K562 (cell line): ENCODE data around the gene ATP6V1F. TPM values are rescaled to one million over a fixed set of nuclear protein-coding genes. Genes with fewer than 3 reads are reported as not detected.
A peak's percentile ranks its signal among the peaks of the same experiment; 100 is the strongest.

Experiments used
- ATAC-seq: fragments of 200-7000 bp; cut with Tn5 transposase; 3 replicates; pipeline ENCODE4 v1.9.1; 2020; ENCODE audit warnings: moderate library complexity
- BruUV-seq: library from RNA; stranded (reverse); fragments of 400-500 nt; replicated peaks from 2 replicates; lab custom pipeline; 2021; lab: Mats Ljungman, UMichigan
- CTCF ChIA-PET: fragments of 300-600 bp; formaldehyde crosslinking; extraction: SDS; loops from one replicate; lab custom pipeline; 2021; ENCODE audit warnings: low intra/inter-chr PET ratio; lab: Yijun Ruan, JAX
- POLR2A ChIA-PET: fragments of 300-600, 350-650 bp; sonication (Branson Sonifier 250); formaldehyde crosslinking; extraction: SDS; loops from one replicate; lab custom pipeline; 2021; ENCODE audit warnings: antibody characterized with exemption, inconsistent platforms; lab: Yijun Ruan, JAX
- DNase-seq, 4 experiments: peaks; one replicate each; pipeline versions ENCODE4 v3.0.0 to v3.0.0-alpha.2; 2011 to 2018; ENCODE audit warnings: low spot score in 3 of 4, mixed read lengths in 3 of 4; ENCODE audit errors: extremely low read depth in 1 of 4
- FAIRE-seq: peaks from 2 replicates; lab custom pipeline; 2011; peaks lifted over from hg19 to GRCh38; lab: Jason Lieb, UNC
- H2AFZ ChIP-seq: 2 replicates; pipeline ENCODE4 v1.6.0; 2011; ENCODE audit warnings: low read depth, low read length, control low read depth, inconsistent platforms
- H3K27ac ChIP-seq: fragments of 200-600 bp; 3 replicates; pipeline ENCODE4 v1.8.0; 2011; ENCODE audit warnings: low read depth, mild to moderate bottlenecking, control low read depth, inconsistent platforms, low read length, moderate library complexity, mixed read lengths; ENCODE audit errors: extremely low read depth
- H3K27me3 ChIP-seq, 2 experiments: fragments of 300-600 bp in 1 of 2; 2 replicates in 1 of 2; 3 replicates in 1 of 2; pipeline versions ENCODE4 v1.6.0 to v1.8.0; 2011; ENCODE audit warnings: inconsistent platforms in 2 of 2, low read length in 2 of 2, mild to moderate bottlenecking in 1 of 2, mixed read lengths in 1 of 2, moderate library complexity in 1 of 2; ENCODE audit not compliant: control insufficient read depth in 2 of 2, insufficient read depth in 2 of 2
- H3K36me3 ChIP-seq: fragments of 300-600 bp; 3 replicates; pipeline ENCODE4 v1.8.0; 2011; ENCODE audit warnings: mild to moderate bottlenecking, low read length, inconsistent platforms; ENCODE audit not compliant: control insufficient read depth, insufficient read depth
- H3K4me1 ChIP-seq, 2 experiments: fragments of 200-600 bp in 1 of 2; replicated peaks in 1 of 2; 2 replicates in 1 of 2; 3 replicates in 1 of 2; pipeline versions ENCODE4 v1.5.1 to v1.8.0; 2011; ENCODE audit warnings: inconsistent platforms in 2 of 2, low read length in 2 of 2, mild to moderate bottlenecking in 1 of 2, mixed read lengths in 1 of 2, moderate library complexity in 1 of 2; ENCODE audit not compliant: control insufficient read depth in 2 of 2, insufficient read depth in 2 of 2
- H3K4me2 ChIP-seq: 2 replicates; pipeline ENCODE4 v1.6.1; 2011; ENCODE audit warnings: low read length, control low read depth, inconsistent platforms, mixed read lengths; ENCODE audit not compliant: insufficient read depth
- H3K4me3 ChIP-seq: fragments of 200-600 bp; sonication (generic), shearing (Covaris generic); 2 replicates; pipeline ENCODE4 v1.5.1; 2016; ENCODE audit warnings: control low read depth, inconsistent platforms
- H3K79me2 ChIP-seq: fragments of 200-600 bp; 3 replicates; pipeline ENCODE4 v1.8.0; 2011; ENCODE audit warnings: low read length, inconsistent platforms; ENCODE audit not compliant: control insufficient read depth, insufficient read depth
- H3K9ac ChIP-seq, 2 experiments: 2 replicates each; pipeline versions ENCODE4 v1.6.0 to v1.6.1; 2011; ENCODE audit warnings: low read depth in 2 of 2, low read length in 2 of 2, control low read depth in 1 of 2, inconsistent platforms in 1 of 2, mild to moderate bottlenecking in 1 of 2, mixed read lengths in 1 of 2; ENCODE audit not compliant: insufficient read depth in 1 of 2
- H3K9me1 ChIP-seq: one replicate; pipeline ENCODE4 v1.6.0; 2011; ENCODE audit warnings: inconsistent platforms, mild to moderate bottlenecking, low read length, moderate library complexity; ENCODE audit not compliant: control insufficient read depth, insufficient read depth
- H3K9me3 ChIP-seq: replicated peaks from 2 replicates; pipeline ENCODE4 v1.5.1; 2011; ENCODE audit warnings: low read depth, low read length, inconsistent platforms; ENCODE audit not compliant: control insufficient read depth, insufficient read depth
- H4K20me1 ChIP-seq: replicated peaks from 2 replicates; pipeline ENCODE4 v1.6.1; 2011; ENCODE audit warnings: low read length, inconsistent platforms, mixed read lengths; ENCODE audit not compliant: control insufficient read depth, insufficient read depth
- CBX5 ChIP-seq: IDR thresholded peaks from 2 replicates; pipeline ENCODE4 v1.6.1; 2014; ENCODE audit warnings: low read depth, borderline replicate concordance
- COPS2 ChIP-seq: fragments of 450-650 bp; conservative IDR thresholded peaks from 2 replicates; pipeline ENCODE4 v1.6.1; 2016; ENCODE audit warnings: mild to moderate bottlenecking, moderate library complexity
- FOXK1 ChIP-seq: sonication (generic); formaldehyde crosslinking; IDR thresholded peaks from 2 replicates; pipeline ENCODE4 v1.8.0; 2022; ENCODE audit warnings: missing genetic modification reagents, mild to moderate bottlenecking, borderline replicate concordance
- GATAD2A ChIP-seq: fragments of 450-650 bp; IDR thresholded peaks from 2 replicates; pipeline ENCODE4 v1.6.1; 2017
- ILF3 ChIP-seq: fragments of 450-650 bp; IDR thresholded peaks from 2 replicates; pipeline ENCODE4 v1.6.1; 2018; ENCODE audit warnings: antibody characterized with exemption, mild to moderate bottlenecking, moderate library complexity, borderline replicate concordance
- MEF2D ChIP-seq: conservative IDR thresholded peaks from 2 replicates; pipeline ENCODE4 v1.6.1; 2016; ENCODE audit warnings: low read depth, missing genetic modification characterization, missing compliant biosample characterization
- NCOR1 ChIP-seq: fragments of 450-650 bp; IDR thresholded peaks from 2 replicates; pipeline ENCODE4 v1.6.1; 2016; ENCODE audit warnings: mild to moderate bottlenecking, moderate library complexity
- NR2F6 ChIP-seq: fragments of 450-650 bp; formaldehyde crosslinking; IDR thresholded peaks from 2 replicates; pipeline ENCODE4 v1.4.0; 2020; ENCODE audit warnings: mild to moderate bottlenecking
- PHF20 ChIP-seq: fragments of 450-650 bp; IDR thresholded peaks from 2 replicates; pipeline ENCODE4 v1.6.1; 2018; ENCODE audit not compliant: partially characterized antibody
- POLR2A ChIP-seq: fragments of 450-650 bp; conservative IDR thresholded peaks from 2 replicates; pipeline ENCODE4 v1.6.1; 2016
- POLR2B ChIP-seq: fragments of 450-650 bp; IDR thresholded peaks from 2 replicates; pipeline ENCODE4 v1.6.1; 2018; ENCODE audit warnings: low read depth; ENCODE audit not compliant: partially characterized antibody
- RAD21 ChIP-seq, 2 experiments: fragments of 250-450 bp in 1 of 2; fragments of 450-650 bp in 1 of 2; sonication (Bioruptor Pico) in 1 of 2; formaldehyde crosslinking in 1 of 2; IDR thresholded peaks in 1 of 2; conservative IDR thresholded peaks in 1 of 2; 2 replicates each; pipeline versions ENCODE4 v1.4.0 to v1.8.0; 2020 to 2022; ENCODE audit warnings: mild to moderate bottlenecking in 2 of 2, moderate library complexity in 1 of 2
- SAFB ChIP-seq: fragments of 200-400 bp; formaldehyde crosslinking; IDR thresholded peaks from 2 replicates; pipeline ENCODE4 v1.6.1; 2017; ENCODE audit warnings: low read depth, low read length, borderline replicate concordance
- TCFL5 ChIP-seq: fragments of 250-450 bp; sonication (Bioruptor Pico); conservative IDR thresholded peaks from 2 replicates; pipeline ENCODE4 v1.6.1; 2021; ENCODE audit warnings: mild to moderate bottlenecking, moderate library complexity, matching md5 sums
- TSC22D4 ChIP-seq: fragments of 450-650 bp; IDR thresholded peaks from 2 replicates; pipeline ENCODE4 v1.6.1; 2016; ENCODE audit warnings: missing genetic modification characterization, missing biosample characterization, control low read depth
- ZNF584 ChIP-seq: fragments of 200-800 bp; sonication (Bioruptor generic); IDR thresholded peaks from 2 replicates; pipeline ENCODE4 v1.6.1; 2016; ENCODE audit warnings: low read depth, mild to moderate bottlenecking, missing genetic modification characterization, missing compliant biosample characterization
- WGBS: fragments of 100-300 bp; shearing (Covaris generic); methylation state at CpG from one replicate; pipeline ENCODE4 v1.1.6; 2016; ENCODE audit warnings: low coverage, mixed read lengths; ENCODE audit not compliant: insufficient coverage; ENCODE audit errors: missing lambda C conversion rate; 5-methylcytosine and 5-hydroxymethylcytosine counted together
- in situ Hi-C: fragments of 300-500 bp; cut with MboI; formaldehyde crosslinking; loops from 4 replicates; pipeline ENCODE4 v1.15.0; 2018; ENCODE audit warnings: inconsistent platforms, mixed read lengths
- intact Hi-C: fragments of 100-400 bp; cut with micrococcal nuclease; formaldehyde crosslinking; loops from 2 replicates; pipeline ENCODE4 v1.14.2; 2022
- polyA plus RNA-seq, 8 experiments: library from polyadenylated mRNA; depleted of rRNA in 4 of 8; stranded (reverse) in 5 of 8; unstranded in 3 of 8; fragments of >200 nt; fragmentation: Nextera tagmentation in 2 of 8; fragmentation: Illumina TruSeq in 1 of 8; extraction: Ambion mirVana in 2 of 8; extraction: Trizol in 1 of 8; gene quantifications; 2 replicates each; pipeline versions ENCODE4 v1.2.1 to v1.2.3, GENCODE V29; 2011 to 2014; ENCODE audit warnings: inconsistent platforms in 1 of 8, missing spikeins in 1 of 8
- total RNA-seq, 7 experiments: library from RNA; depleted of rRNA in 6 of 7; stranded (reverse); fragments of >200 nt in 6 of 7; fragmentation: Illumina TruSeq in 2 of 7; extraction: Trizol in 2 of 7; gene quantifications; 2 replicates each; pipeline versions ENCODE4 v1.2.1 to v1.2.3, GENCODE V29; 2011 to 2021; ENCODE audit warnings: low replicate concordance in 1 of 7
- TF ChIP-seq, protein P1 (sequence below): fragments of 250-450 bp; sonication (Bioruptor Pico); IDR thresholded peaks from 2 replicates; pipeline ENCODE4 v1.4.0; 2020

The ATP6V1F gene
- total and polyA plus RNA-seq, 9 of the 15 experiments (the other 6 are each of a cell fraction or from before 2014, with no cell fraction given) = 206 to 1,123 (median 542) TPM

DNA sequence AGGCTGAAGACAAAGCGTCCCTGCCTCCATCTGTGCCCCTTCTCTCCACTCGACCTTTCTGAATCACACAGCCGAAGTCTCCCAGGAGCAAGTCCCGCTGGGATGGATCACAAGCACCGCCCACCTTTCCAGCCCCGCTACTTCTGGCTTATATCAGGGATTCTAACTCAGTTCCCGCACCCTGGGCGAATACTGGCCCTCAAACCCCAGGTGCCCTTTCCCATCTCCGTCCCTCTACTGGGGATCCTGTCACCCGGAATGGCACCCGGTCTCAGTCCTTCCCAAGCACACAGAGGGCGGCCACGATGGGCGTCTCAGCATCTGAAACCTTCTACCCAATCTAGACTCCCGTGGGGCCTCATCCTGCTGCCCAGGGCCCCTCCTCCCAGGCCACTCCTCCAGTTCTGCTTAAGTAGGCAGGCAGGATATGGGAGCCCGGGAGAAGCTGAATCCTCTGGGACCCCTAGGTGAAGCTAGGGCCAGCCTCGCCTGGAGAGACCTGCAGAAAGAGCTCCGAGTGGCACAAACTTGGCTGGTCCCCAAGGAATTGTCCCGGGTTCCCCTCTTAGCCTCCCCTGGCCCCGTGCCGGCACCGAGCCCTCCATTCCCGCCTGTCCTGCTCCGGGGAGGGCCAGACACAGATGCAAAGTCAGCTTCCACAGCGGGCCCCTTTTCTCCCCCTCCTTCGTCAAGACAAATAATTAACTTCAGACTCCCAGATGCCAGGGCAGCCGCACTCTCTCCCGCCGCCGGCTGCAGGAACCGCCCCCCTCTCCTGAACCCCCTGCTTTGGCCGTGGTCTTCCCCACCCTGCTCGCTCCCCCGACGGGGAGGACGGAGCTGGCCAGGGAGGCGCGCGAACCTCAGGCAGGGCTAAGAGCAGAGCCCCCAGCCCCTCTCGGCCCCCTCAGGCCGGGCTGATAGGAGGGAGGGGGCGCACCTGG is 47.2 kb downstream of the ATP6V1F start:
- peaks cover 44 to 75% of the 10 kb centered on the region in 2 experiments for H3K27me3 ChIP-seq
- ChIA-PET POLR2A (interaction anchor here (0.6 to 2.3 kb wide), 4 partner anchors 11 to 295 kb away, joined by 3 to 8 read pairs (median 4); no protein-coding TSS in a partner anchor), CTCF (interaction anchor here (0.9 kb wide), 1 partner anchor 180 kb away, joined by 3 read pairs; no protein-coding TSS in a partner anchor)
- in situ Hi-C loops = loop anchor here (5.0 kb wide), 1 partner anchor 53 kb away; no protein-coding TSS in a partner anchor
- H3K4me3 ChIP-seq = no peak overlapping the region
- peak overlapping the region in 1 of 2 experiments; percentile 3; a peak in 2 of 4 replicates for H3K9ac ChIP-seq
- WGBS = 18% methylated on average over 40 of the region's 42 CpGs
- H3K79me2 ChIP-seq = no peaks in the 10 kb centered on the region
- no peaks in the 10 kb centered on the region for H3K36me3 ChIP-seq
- H4K20me1 ChIP-seq = peaks cover 11% of the 10 kb centered on the region; the same call in 1 of the 2 replicates
- no peaks in the 10 kb centered on the region; the same call in 1 of the 2 replicates for H3K9me3 ChIP-seq
- H3K27ac ChIP-seq = no peak overlapping the region
- H2AFZ ChIP-seq = peak overlapping the region; percentile 36; the same call in 1 of the 2 replicates
- H3K4me2 ChIP-seq = no peak overlapping the region; the same call in 1 of the 2 replicates
- H3K4me1 ChIP-seq = peaks cover 0 to 30% of the 10 kb centered on the region in 2 experiments; a peak in 2 of 5 replicates
- no peaks in the 10 kb centered on the region for H3K9me1 ChIP-seq
- FAIRE-seq = no peak
- BruUV-seq = no TSS peak
- no peak for ATAC-seq
- no peak for DNase-seq
- intact Hi-C loops = no loop called here
- TF ChIP-seq SAFB (no peak), TCFL5 (CRISPR knock-in tag) (no peak), ILF3 (no peak), ZNF584 (CRISPR knock-in tag) (no peak), RAD21 (CRISPR knock-in tag; conservative IDR thresholded peaks at IDR 0.05 in 1 of 2, IDR thresholded peaks at IDR 0.05 in 1 of 2) (no peak), COPS2 (no peak), PHF20 (no peak), NCOR1 (no peak), CBX5 (no peak), FOXK1 (no peak), TSC22D4 (no peak), GATAD2A (no peak), MEF2D (no peak), NR2F6 (CRISPR knock-in tag) (no peak), POLR2B (no peak), POLR2A (no peak)
- TF ChIP-seq, protein P1, sequence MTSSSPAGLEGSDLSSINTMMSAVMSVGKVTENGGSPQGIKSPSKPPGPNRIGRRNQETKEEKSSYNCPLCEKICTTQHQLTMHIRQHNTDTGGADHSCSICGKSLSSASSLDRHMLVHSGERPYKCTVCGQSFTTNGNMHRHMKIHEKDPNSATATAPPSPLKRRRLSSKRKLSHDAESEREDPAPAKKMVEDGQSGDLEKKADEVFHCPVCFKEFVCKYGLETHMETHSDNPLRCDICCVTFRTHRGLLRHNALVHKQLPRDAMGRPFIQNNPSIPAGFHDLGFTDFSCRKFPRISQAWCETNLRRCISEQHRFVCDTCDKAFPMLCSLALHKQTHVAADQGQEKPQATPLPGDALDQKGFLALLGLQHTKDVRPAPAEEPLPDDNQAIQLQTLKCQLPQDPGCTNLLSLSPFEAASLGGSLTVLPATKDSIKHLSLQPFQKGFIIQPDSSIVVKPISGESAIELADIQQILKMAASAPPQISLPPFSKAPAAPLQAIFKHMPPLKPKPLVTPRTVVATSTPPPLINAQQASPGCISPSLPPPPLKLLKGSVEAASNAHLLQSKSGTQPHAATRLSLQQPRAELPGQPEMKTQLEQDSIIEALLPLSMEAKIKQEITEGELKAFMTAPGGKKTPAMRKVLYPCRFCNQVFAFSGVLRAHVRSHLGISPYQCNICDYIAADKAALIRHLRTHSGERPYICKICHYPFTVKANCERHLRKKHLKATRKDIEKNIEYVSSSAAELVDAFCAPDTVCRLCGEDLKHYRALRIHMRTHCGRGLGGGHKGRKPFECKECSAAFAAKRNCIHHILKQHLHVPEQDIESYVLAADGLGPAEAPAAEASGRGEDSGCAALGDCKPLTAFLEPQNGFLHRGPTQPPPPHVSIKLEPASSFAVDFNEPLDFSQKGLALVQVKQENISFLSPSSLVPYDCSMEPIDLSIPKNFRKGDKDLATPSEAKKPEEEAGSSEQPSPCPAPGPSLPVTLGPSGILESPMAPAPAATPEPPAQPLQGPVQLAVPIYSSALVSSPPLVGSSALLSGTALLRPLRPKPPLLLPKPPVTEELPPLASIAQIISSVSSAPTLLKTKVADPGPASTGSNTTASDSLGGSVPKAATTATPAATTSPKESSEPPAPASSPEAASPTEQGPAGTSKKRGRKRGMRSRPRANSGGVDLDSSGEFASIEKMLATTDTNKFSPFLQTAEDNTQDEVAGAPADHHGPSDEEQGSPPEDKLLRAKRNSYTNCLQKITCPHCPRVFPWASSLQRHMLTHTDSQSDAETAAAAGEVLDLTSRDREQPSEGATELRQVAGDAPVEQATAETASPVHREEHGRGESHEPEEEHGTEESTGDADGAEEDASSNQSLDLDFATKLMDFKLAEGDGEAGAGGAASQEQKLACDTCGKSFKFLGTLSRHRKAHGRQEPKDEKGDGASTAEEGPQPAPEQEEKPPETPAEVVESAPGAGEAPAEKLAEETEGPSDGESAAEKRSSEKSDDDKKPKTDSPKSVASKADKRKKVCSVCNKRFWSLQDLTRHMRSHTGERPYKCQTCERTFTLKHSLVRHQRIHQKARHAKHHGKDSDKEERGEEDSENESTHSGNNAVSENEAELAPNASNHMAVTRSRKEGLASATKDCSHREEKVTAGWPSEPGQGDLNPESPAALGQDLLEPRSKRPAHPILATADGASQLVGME (CRISPR knock-in tag) = no peak
